Left lung (tissue), 10 donors: ENCODE results near the gene NOL4L. TPM values are rescaled to one million over a fixed set of nuclear protein-coding genes. Genes with fewer than 3 reads are reported as not detected.
A peak's percentile ranks its signal among the peaks of the same experiment; 100 is the strongest.

Experiments
- ATAC-seq: fragments of 200-7000 bp; cut with Tn5 transposase; one replicate; pipeline ENCODE4 v1.9.1; 2020; ENCODE audit warnings: moderate library complexity
- DNase-seq, 4 donors: peaks; one replicate each; pipeline ENCODE4 v3.0.0-alpha.2; 2013 to 2020
- H3K27ac ChIP-seq, 2 donors: fragments of 200-600 bp; sonication (generic) in 1 of 2; one replicate each; pipeline versions ENCODE4 v1.5.0 to v1.8.0; 2020 to 2021
- H3K27me3 ChIP-seq, 2 donors: fragments of 200-600 bp; sonication (generic) in 1 of 2; one replicate each; pipeline versions ENCODE4 v1.5.0 to v1.8.0; 2020 to 2021
- H3K36me3 ChIP-seq, 2 donors: fragments of 200-600 bp; sonication (generic) in 1 of 2; one replicate each; pipeline versions ENCODE4 v1.5.0 to v1.8.0; 2020 to 2021
- H3K4me1 ChIP-seq, 2 donors: fragments of 200-600 bp; one replicate each; pipeline ENCODE4 v1.8.0; 2021
- H3K4me3 ChIP-seq, 2 donors: fragments of 200-600 bp; sonication (generic) in 1 of 2; one replicate each; pipeline versions ENCODE4 v1.5.0 to v1.8.0; 2020 to 2021; ENCODE audit warnings: mild to moderate bottlenecking in 1 of 2
- H3K9me3 ChIP-seq, 2 donors: fragments of 200-600 bp; sonication (generic) in 1 of 2; one replicate each; pipeline versions ENCODE4 v1.5.0 to v1.8.0; 2020 to 2021
- CTCF ChIP-seq, 2 donors: fragments of 200-600 bp; sonication (generic) in 1 of 2; IDR thresholded peaks; one replicate each; pipeline versions ENCODE4 v1.5.0 to v1.8.0; 2021; ENCODE audit warnings: antibody characterized with exemption in 2 of 2
- intact Hi-C, 2 donors: fragments of 100-400 bp; cut with DNase I; formaldehyde crosslinking; loops; one replicate each; pipeline versions ENCODE4 v1.11.2 to v1.14.2; 2022
- polyA plus RNA-seq, 6 donors: library from polyadenylated mRNA; unstranded; fragments of 120-200 nt; gene quantifications; one replicate each; pipeline ENCODE4 v1.2.1, GENCODE V29; 2013; ENCODE audit not compliant: insufficient read length in 6 of 6
- total RNA-seq, 2 donors: library from RNA; stranded (reverse); fragmentation: NEBNext Ultra II Directional; extraction: Animal tissue kit (Norgen Biotek cat#: 25700); gene quantifications; one replicate each; pipeline ENCODE4 v1.2.1, GENCODE V29; 2021
- donor health status: DM: no; HTN: yes; CAD: no.
- donor health status: DM: no; HTN: no; CAD: no.

NOL4L gene
- total and polyA plus RNA-seq, 8 donors: 16.7 to 49.0 (median 40.7) TPM

DNA sequence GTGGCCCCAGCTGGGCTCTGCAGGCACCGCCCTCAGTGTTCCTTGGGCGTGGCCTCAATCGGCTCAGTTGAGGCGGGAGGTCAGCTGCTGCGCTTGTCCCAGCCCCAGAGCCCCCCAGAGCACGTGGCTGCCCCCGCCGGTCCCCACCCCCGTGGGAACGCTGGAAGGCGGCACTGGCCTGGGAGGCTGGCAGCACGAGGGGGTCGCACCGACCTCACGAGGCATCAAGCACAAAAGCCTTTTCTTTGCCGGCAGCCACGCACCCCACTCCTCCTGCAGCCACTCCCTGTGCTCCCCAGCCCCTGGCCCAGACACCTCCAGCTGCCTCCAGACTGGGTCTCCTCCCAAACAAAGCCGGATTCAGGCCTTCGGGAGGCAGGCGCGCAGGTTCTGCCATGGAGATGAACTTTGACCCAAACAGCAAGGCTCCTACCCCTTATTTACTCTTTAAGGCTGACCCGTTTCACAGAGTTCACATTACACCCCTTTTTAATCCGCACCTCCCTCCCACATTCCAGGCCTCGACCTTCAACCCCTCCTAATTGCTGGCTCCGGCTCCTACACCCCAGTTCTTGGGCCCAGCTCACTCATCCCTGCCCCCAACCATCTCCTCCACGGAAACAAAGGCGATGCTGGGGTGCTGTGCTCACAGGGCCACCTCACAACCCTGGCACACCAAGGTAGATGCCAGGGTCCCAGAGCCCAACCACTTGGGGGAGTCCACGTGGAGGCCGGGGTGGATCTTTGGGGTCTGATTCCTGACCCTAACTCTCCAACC, 111.7 kb downstream of the NOL4L start:
- H3K27ac ChIP-seq: peak overlapping the region; percentile 70 to 84
- H3K4me3 ChIP-seq: peak overlapping the region in 1 of 2 donors; percentile 28
- H3K27me3 ChIP-seq: no peaks in the 10 kb centered on the region
- H3K36me3 ChIP-seq: peaks cover 0 to 21% of the 10 kb centered on the region in 2 donors
- no peak for ATAC-seq
- intact Hi-C loops: no loop called here
- peaks cover 43 to 77% of the 10 kb centered on the region in 2 donors for H3K4me1 ChIP-seq
- DNase-seq: peak in 1 of 4 donors; percentile 61
- no peak for TF ChIP-seq CTCF (IDR thresholded peaks at IDR 0.05)
- no peaks in the 10 kb centered on the region for H3K9me3 ChIP-seq

DNA sequence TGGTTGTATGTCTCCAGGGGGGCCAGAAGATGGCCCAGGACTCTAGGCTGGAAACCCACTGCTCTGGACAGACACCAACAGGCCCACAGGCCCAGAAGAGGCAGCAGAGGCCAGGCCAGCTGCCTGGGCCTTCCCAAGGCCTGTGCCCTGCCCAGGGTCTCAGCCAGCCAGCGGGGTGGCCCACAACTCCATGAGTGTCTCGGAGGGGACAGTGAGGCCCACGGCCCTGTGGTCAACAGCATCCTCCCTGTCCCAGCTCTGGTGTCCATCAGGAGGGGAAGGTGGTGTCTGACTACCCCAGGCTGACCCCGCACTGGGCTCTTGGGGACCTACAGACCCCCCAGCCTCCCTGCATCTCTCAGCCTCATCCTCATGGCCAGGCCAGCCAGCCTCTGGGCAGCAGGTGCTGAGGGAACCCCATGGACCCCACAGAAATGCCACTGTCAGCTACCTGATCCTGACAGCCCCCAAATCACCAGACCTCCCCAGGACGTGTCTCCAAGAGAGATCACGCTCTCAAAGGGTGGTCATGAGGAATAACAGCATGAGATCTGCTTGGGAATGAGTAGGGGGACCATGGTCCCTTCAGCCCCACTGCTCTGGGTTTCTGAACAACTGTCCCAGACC, 112.4 kb downstream of the NOL4L start:
- no peak for TF ChIP-seq CTCF (IDR thresholded peaks at IDR 0.05)
- H3K27ac ChIP-seq: peak overlapping the region; percentile 39 to 84
- intact Hi-C loops: no loop called here
- no peaks in the 10 kb centered on the region for H3K9me3 ChIP-seq
- H3K36me3 ChIP-seq: peaks cover 0 to 21% of the 10 kb centered on the region in 2 donors
- no peaks in the 10 kb centered on the region for H3K27me3 ChIP-seq
- H3K4me1 ChIP-seq: peaks cover 40 to 82% of the 10 kb centered on the region in 2 donors
- DNase-seq: peak in 1 of 4 donors; percentile 51
- no peak overlapping the region for H3K4me3 ChIP-seq
- ATAC-seq: no peak

GRCh38 chr20:32470940-32471339, 114.2 kb downstream of the NOL4L start:
- Histone ChIP-seq H3K27me3 (no peaks in the 10 kb centered on the region), H3K36me3 (peaks cover 0 to 21% of the 10 kb centered on the region in 2 donors), H3K27ac (peak overlapping the region; percentile 59 to 72), H3K4me1 (peaks cover 25 to 82% of the 10 kb centered on the region in 2 donors), H3K9me3 (no peaks in the 10 kb centered on the region), H3K4me3 (no peak overlapping the region)
- peak in 1 of 4 donors; percentile 28 for DNase-seq
- TF ChIP-seq CTCF (IDR thresholded peaks at IDR 0.05): no peak
- intact Hi-C loops: no loop called here
- no peak for ATAC-seq

DNA sequence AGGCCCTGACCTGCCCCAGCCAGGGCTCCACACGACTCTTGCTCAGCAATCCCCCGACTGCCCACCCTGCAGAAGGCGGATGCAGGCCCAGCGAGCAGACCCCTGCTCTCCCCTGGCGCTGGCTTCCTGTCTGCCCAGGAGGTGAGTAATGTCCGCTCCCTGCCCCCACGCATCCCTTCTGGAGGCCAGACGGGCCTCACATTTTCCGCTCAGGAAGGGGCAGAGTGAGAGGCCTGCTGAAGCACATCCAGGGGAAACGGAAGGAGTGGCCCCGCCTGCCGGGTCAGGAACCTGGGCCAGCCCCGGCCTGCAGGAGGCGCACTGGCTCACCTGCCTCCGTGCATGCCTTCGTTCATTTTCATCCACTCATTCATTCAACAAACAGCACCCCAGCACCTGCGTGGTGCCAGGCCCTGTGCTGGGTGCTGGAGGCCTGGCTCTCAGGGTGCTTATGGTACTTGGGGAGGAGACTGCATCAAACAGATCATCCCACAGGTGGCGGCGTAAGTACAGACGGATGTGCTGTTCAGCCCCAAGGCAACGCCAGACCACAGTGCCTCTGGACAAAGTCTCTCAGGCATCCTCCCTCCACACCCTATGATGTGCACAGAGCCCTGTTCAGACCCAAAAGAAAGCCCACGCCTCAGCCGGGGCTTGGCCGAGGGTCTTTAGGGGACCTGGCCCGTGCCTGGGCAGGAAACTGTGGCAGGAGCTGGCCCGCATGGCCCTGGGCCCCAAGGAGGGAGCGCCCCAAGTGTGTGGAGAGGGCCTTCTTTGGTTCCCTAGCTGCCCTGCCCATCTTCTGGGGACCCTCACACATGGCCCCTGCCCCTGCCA, 114.9 kb downstream of the NOL4L start:
- H3K36me3 ChIP-seq: peaks cover 0 to 21% of the 10 kb centered on the region in 2 donors
- H3K27me3 ChIP-seq: no peaks in the 10 kb centered on the region
- peak; percentile 24 to 66 for TF ChIP-seq CTCF (IDR thresholded peaks at IDR 0.05)
- peak; percentile 6 for ATAC-seq
- DNase-seq: peak in 2 of 4 donors; percentile 62 to 90
- H3K27ac ChIP-seq: peak overlapping the region; percentile 59 to 72
- intact Hi-C loops: no loop called here
- H3K4me1 ChIP-seq: peaks cover 21 to 82% of the 10 kb centered on the region in 2 donors
- no peak overlapping the region for H3K4me3 ChIP-seq
- no peaks in the 10 kb centered on the region for H3K9me3 ChIP-seq
